Measurements from ENCODE around the gene FGF11. TPM values are rescaled to one million over a fixed set of nuclear protein-coding genes. Genes with fewer than 3 reads are reported as not detected.

Gene FGF11
- total and polyA plus RNA-seq, 2 of the 13 experiments (the other 11 are each of a cell fraction or from before 2014, with no cell fraction given) = 0.20 to 7.6 TPM

GRCh38 chr17:7444682-7445618, 5.6 kb downstream of the FGF11 start, which contains the start of gene CHRNB1 (continued):
- TF ChIP-seq UBTF (CRISPR knock-in tag; IDR thresholded peaks at IDR 0.05) (peak; percentile 60), PATZ1 (CRISPR knock-in tag; IDR thresholded peaks at IDR 0.05) (peak; percentile 83), ZBTB42 (CRISPR knock-in tag; IDR thresholded peaks at IDR 0.05) (no peak), SP4 (CRISPR knock-in tag; IDR thresholded peaks at IDR 0.05) (peak; percentile 84), ZNF879 (CRISPR knock-in tag; IDR thresholded peaks at IDR 0.05) (no peak), REL (CRISPR knock-in tag; conservative IDR thresholded peaks at IDR 0.05) (peak; percentile 75; the same call in 1 of the 2 replicates), MXD4 (CRISPR knock-in tag; IDR thresholded peaks at IDR 0.05) (0 out of 2 replicates have a peak, but pooled peaks have one; percentile 58), ZNF292 (CRISPR knock-in tag; IDR thresholded peaks at IDR 0.05; ENCODE audit: borderline replicate concordance, low read depth) (peak; percentile 28; the same call in 1 of the 2 replicates), REPIN1 (CRISPR knock-in tag; IDR thresholded peaks at IDR 0.05; ENCODE audit: borderline replicate concordance, low read depth) (no peak), SAP130 (CRISPR knock-in tag; IDR thresholded peaks at IDR 0.05; ENCODE audit: low read depth) (peak; percentile 87), ARNT2 (CRISPR knock-in tag; IDR thresholded peaks at IDR 0.05; ENCODE audit: low read depth) (0 out of 2 replicates have a peak, but pooled peaks have one; percentile 29), MAF1 (CRISPR knock-in tag; IDR thresholded peaks at IDR 0.05; ENCODE audit: borderline replicate concordance) (no peak), PITX1 (CRISPR knock-in tag; IDR thresholded peaks at IDR 0.05) (0 out of 2 replicates have a peak, but pooled peaks have one; percentile 9), MTF2 (CRISPR knock-in tag; IDR thresholded peaks at IDR 0.05; ENCODE audit: borderline replicate concordance) (no peak), ZNF225 (CRISPR knock-in tag; IDR thresholded peaks at IDR 0.05) (no peak), ZNF550 (CRISPR knock-in tag; IDR thresholded peaks at IDR 0.05; ENCODE audit: borderline replicate concordance) (no peak), KDM1A (CRISPR knock-in tag; IDR thresholded peaks at IDR 0.05) (no peak; the same call in 1 of the 2 replicates), TCF7L2 (IDR thresholded peaks at IDR 0.05; ENCODE audit: low read depth, low read length) (no peak), ZNF557 (CRISPR knock-in tag; IDR thresholded peaks at IDR 0.05) (no peak), HNRNPL (IDR thresholded peaks at IDR 0.05; ENCODE audit: low read depth, low read length) (0 out of 2 replicates have a peak, but pooled peaks have one; percentile 50), ZNF160 (CRISPR knock-in tag; IDR thresholded peaks at IDR 0.05) (peak; percentile 89; the same call in 1 of the 2 replicates), HNRNPLL (IDR thresholded peaks at IDR 0.05; ENCODE audit: low read depth, low read length, poor library complexity, severe bottlenecking) (peak; percentile 73), MAFG (CRISPR knock-in tag; IDR thresholded peaks at IDR 0.05) (no peak), ZMYM2 (CRISPR knock-in tag; IDR thresholded peaks at IDR 0.05) (no peak), ZNF460 (CRISPR knock-in tag; IDR thresholded peaks at IDR 0.05; ENCODE audit: borderline replicate concordance) (no peak), NFRKB (IDR thresholded peaks at IDR 0.05) (no peak), PAWR (CRISPR knock-in tag; IDR thresholded peaks at IDR 0.05; ENCODE audit: borderline replicate concordance) (no peak)

Measured in HepG2 (cell line).